ENCODE results near the gene TUBA1C.
"Not testable (repeated sequence)": the region's sequence is repeated elsewhere in the genome, so short reads cannot be mapped to it uniquely, and the experiment has no call there.

TUBA1C gene

DNA sequence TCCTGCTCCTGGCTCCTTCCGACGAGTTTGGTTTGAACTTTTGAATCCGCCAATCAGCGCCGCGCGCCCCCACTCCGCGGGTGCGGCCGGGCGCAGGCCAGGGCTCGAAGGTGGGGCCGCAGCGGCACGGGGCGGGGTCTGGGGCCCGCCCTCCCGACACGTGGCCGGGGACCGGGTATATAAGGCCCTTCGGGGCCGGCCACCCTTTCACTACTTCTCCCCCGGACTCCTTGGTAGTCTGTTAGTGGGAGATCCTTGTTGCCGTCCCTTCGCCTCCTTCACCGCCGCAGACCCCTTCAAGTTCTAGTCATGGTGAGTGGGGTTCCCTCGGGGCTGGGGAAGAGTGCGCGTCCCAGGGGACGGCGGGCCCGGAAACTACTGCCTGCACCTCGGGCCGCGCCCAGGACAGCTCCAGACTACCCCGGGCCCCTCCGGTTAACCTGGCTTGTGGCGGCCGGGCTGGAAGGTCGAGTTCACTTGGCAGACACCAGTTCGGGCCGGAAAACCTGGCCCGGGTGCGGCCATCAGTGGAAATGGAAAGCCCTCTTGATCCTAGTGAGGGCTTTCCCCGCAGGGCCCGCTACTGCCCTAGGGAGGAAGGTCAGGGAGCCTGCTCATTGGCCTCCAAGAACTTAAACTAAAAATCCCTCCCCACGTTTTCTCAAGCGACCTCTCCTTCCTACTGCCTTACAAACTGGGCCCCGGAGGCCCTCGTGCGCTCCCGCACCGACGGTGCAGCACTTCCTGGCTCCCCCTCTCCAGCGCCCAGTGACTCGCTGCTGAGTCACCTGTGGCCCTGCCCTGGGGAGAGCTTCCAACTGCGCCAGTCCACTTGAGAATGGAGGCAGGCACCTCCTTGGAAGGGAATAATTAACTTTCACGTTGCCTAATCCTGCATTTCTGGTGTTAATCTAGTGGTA is at the start of gene TUBA1C:
Gene TUBA1C, plus strand, starts transcription at position 210 of the 920 bp plus-strand sequence. Its CDS starts 100 bp downstream, at position 310.
- peak; percentile 91 for DNase-seq (ENCODE audit: low spot score)

DNA sequence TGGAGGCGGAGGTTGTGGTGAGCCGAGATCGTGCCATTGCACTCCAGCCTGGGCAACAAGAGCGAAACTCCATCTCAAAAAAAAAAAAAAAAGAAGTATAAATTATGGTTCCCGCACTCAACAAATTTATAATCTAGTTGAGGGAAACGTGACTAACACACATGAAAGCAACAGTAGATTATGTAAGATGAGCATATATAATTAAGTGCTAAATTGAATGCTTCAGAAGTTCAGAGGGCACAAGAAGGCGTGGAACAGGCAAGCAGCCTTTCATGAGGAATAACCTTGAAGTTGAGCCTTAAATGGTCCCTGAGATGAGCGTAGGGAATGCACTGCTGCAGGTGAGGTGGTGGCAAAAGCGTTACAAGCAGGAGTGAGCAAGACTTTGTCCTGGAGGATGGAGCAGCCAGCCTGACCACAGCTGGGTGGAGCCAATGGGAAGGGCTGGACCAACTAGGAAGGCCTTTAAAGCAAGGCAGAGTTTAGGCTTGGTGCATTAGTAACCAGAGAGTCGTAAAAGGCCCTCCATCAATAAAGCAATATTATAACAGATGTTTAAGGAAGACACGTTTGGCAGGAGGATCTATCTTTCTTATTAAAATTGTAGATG is 45.4 kb upstream of the TUBA1C start:
- DNase-seq (ENCODE audit: low spot score), result no peak

DNA sequence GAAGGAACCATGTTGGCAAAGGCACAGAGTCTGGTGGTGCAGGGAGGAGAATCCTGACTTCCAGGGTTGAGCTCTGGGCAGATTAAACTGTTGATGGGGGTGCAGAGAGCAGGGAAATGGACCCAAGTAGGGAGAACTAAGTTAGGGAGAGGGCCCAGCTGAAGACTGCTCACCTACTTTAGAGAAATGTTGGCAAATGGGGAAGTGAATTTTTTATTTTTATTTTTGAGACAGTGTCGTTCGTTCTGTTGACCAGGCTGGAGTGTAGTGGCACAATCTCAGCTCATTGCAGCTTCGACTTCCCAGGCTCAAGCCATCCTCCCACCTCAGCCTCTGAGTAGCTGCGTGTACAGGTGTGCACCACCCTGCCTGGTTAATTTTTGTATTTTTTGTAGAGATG is 43.9 kb upstream of the TUBA1C start:
- DNase-seq (ENCODE audit: low spot score), result no peak

DNA sequence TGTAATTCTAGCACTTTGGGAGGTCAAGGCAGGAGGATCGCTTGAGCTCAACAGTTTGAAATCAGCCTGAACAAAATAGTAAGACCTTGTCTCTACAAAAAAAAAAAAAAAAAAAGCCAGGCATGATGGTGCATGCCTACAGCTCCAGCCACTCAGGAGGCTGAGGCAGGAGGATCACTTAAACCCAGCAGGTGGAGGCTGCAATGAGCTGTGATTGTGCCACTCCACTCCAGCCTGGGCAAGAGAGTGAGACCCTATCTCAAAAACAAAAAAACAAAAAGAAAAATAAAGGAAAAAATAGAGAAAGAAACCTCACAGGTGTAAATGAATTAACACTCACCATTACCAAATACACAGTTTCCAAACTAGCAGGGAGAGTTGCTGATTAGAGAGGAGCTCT is 41.8 kb upstream of the TUBA1C start:
- DNase-seq (ENCODE audit: low spot score), result no peak

DNA sequence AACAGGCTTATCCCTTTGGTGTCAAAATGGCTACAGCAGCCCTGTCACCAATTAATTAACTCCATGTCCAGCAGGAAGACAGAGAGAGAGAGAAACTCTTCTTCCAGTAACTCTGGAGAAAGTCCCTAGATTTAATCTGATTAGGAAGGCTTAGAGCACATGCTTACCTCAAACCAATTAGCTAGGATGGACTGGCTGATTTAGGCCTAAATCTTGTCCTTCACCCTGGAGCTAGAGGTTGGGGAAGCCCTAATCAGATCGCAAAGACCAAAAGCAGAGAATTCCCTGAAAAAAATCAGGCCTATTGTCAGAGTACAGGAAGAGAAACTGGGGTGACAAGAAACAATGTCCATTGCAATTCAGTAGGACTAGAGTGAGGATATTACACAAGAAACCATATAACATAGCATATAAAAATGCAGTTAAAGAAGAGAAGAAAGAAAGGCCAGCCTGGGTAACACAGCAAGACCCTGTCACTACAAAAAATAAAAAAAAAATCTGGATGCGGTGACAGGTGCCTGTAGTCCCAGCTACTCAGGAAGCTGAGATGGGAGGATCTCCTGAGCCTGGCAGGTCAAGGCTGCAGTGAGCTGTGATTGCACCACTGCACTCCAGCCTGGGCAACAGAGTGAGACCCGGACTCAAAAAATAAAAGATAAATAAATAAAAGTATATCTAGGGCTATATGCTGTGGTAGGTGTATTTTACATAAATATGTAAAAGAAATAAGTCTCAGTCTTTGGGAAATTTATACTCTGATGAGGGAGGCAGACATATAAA is 41.1 kb upstream of the TUBA1C start:
- DNase-seq (ENCODE audit: low spot score), result no peak

- DNase-seq (ENCODE audit: low spot score), result no peak
Measured at GRCh38 chr12:49225576-49226166, 39.2 kb upstream of the TUBA1C start.

- no peak for DNase-seq (ENCODE audit: low spot score)
Measured at GRCh38 chr12:49227713-49228112, 37.2 kb upstream of the TUBA1C start.

DNA sequence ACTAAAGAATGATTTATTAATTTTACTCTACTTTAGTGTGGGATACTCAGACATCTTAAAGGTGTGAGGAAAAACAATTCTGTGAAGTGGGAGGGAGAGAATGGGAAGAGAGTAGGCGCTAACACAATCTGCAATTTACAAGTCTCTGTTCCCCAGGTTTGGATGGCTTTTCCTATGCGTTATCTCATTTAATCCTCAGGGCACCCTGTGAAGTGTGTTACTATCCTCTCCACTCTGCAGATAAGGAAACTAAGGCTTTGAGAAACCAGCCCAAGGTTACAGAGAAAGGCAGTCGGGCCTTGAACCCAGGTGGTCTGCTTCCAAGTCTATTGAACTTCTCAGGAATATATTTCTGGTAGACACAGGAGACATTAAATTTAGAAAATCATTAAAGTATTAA is 36.2 kb upstream of the TUBA1C start:
- DNase-seq (ENCODE audit: low spot score), result no peak

GRCh38 chr12:49230176-49230804 is 34.6 kb upstream of the TUBA1C start:
- DNase-seq (ENCODE audit: low spot score), result no peak

DNA sequence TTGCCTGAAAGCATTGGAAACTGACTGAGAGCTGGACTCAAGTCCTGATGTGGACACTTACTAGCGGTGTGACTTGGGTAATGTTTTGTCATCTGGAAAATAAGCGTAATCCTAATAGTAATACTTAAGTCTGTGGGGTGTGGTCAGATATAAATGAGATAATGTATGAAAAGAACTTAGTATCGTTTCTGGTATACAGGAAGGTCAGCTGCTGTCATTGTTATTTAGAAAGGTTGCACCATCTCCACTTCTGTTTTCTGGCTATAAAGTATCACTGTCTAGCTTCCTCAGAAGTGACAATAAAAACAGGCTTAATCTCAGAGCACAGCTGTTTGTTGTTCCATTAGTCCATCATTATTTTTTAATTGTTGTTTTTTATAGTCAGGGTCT is 34.1 kb upstream of the TUBA1C start:
- DNase-seq (ENCODE audit: low spot score), result no peak

- no peak for DNase-seq (ENCODE audit: low spot score)
Measured at GRCh38 chr12:49231878-49232655, 32.8 kb upstream of the TUBA1C start.

DNA sequence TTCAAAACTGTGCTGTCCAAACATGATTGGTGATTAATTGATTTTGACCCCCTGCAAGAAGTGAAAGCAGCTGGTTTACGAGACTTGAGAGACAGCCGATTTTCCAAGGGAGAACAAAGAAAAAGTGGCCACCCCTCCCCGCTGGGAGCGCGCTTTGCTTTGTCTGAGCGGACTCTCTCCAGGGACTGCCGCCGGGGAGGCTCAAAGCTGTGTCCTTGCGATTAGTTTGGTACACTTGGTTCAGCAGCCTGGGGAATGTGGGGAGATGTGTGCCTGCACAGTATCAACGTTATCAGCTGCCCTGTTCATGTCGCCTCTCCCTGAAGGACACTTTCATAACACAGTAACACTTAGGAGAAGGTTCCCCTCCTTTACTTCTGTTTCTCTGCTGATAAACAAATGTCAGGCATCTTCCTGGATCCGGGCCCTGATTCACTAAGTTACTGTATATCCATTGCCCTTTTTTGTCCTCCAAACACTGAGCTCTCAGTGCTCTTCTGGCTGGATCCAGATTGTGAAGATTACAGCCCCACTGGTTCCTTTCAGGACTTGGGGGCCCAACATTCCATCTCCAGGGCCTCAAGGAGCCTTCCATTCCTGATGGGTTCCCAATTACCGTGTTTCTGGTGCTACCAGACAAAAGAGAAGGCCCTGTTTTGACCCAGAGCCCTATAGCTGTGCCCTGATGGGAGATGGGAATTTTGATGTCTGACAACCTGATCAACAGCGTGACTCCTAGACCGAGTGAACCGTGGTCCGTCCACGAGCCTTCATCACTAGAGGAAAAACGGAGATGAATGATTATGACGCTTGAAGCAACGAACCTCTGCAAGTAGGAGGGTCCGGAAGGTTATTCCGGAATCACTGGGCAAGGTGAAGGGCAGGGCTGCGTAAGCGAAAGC is 31.7 kb upstream of the TUBA1C start:
- no peak for DNase-seq (ENCODE audit: low spot score)

DNA sequence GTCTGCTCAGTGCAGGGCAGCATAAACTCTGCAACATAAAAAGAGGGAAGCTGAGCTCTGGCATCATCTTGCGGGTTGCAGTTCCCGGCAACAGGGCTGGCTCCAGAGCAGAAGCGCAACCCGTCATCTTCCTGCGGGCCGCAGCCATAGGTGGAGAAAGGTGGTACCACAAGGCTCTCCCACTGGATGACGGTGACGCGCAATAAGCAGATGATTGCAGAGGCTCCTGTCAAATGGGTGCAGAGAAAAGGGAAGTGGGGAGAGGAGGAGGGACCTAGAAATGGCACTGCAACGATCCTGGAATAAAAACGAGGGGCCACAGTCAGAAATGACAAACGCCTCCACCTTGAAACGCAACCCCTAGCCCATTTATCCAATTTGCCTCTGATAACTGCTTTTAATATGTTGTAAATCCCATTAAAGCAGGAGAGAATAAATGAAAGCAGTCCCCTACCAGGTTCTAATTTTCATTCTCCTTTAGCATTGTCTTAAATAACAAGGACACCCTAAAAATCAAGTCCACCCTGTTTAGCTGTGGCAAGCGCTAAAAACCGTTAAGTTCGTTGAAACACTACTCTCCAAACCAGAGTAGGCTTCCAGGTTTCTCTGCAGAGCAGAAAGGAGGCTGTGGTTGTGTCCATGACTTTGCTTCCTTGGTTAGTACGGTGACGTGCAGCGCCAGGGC is 30.9 kb upstream of the TUBA1C start:
- peak; percentile 17 for DNase-seq (ENCODE audit: low spot score)

- no peak for DNase-seq (ENCODE audit: low spot score)
Measured at GRCh38 chr12:49236423-49236822, 28.5 kb upstream of the TUBA1C start.

GRCh38 chr12:49243631-49244030 is 21.3 kb upstream of the TUBA1C start:
- no peak for DNase-seq (ENCODE audit: low spot score)

DNA sequence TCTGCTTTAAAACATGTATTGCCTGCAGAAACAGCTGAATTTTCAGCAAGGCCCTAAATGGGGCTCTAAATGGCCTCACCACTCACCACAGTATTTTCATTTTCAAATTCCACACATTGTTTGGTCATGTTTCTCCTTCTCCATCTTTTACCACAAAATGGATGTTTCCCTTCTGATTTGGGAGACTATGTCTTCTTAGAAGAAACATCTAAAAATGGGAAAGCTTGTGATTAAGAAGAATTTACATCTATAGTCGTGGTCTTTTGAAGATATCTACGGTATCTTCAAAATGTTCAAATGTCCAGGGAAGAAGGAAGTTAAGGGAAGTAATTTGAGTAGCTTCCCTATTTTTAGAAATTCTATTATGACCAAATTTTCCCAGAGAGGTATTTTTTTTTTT is 20.7 kb upstream of the TUBA1C start:
- DNase-seq (ENCODE audit: low spot score), result no peak

GRCh38 chr12:49251357-49251756 is 13.5 kb upstream of the TUBA1C start:
- DNase-seq (ENCODE audit: low spot score), result no peak

DNA sequence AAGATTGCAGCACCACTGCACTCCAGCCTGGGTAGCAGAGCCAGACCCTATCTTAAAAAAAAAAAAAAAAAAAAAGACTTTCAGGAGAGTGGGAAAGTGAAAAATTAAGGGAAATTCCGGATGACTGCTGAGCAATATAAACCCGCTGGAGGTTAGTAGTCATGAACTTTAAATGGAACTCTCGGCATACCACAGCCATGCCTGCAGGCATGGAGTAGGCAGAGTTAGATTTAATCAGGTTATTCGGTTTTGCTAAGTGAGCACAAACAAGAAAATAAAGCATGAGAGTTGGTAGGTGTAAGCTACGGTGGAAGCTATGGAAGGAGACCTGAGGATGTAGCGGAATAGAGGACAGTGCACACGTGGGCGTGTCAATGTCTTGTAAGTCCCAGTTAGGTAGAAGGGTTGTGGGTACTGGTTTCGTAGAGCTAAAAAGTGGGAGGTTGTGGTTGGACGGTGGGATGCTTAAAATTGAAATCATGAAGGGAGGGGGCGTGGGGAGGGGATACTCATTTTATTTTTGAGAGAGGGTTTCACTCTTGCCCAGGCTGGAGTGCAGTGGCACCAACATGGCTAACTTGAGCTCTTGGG is 11.8 kb upstream of the TUBA1C start:
- no peak for DNase-seq (ENCODE audit: low spot score)

DNA sequence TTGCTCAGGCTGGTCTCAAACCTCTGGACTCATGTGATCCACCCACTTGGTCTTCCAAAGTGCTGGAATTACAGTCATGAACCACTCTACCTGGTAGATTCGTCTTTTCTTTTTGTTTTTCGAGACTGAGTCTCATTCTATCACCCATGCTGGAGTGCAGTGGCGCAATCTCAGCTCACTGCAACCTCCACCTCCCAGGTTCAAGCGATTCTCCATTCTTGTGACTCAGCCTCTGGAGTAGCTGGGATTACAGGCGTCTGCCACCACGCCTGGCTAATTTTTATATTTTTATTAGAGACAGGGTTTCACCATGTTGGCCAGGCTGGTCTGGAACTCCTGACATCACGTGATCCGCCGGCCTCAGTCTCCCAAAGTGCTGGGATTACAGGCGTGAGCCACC is 9.4 kb upstream of the TUBA1C start:
- DNase-seq (ENCODE audit: low spot score), result not testable (repeated sequence)
